PC-9 (cell line): ENCODE measurements around the gene SPATS2L. TPM values are rescaled to one million over a fixed set of nuclear protein-coding genes. Genes with fewer than 3 reads are reported as not detected.

ENCODE experiments used
- BruUV-seq: library from RNA; stranded (reverse); fragments of 400-500 nt; replicated peaks from 2 replicates; lab custom pipeline; 2021; lab: Mats Ljungman, UMichigan
- CTCF ChIA-PET: fragments of 300-600 bp; sonication (Branson Sonifier 250); formaldehyde crosslinking; loops from one replicate; lab custom pipeline; 2022; ENCODE audit warnings: antibody characterized with exemption; lab: Charles Lee
- POLR2A ChIA-PET: fragments of 300-600 bp; sonication (Branson Sonifier 250); formaldehyde crosslinking; loops from one replicate; lab custom pipeline; 2022; ENCODE audit warnings: antibody characterized with exemption; ENCODE audit not compliant: unreplicated experiment; lab: Charles Lee
- DNase-seq, 2 experiments: peaks; one replicate each; pipeline versions ENCODE4 v3.0.0 to v3.0.0-alpha.2; 2015 to 2022; ENCODE audit warnings: mixed read lengths in 1 of 2
- H2AFZ ChIP-seq: fragments of 200-600 bp; sonication (generic); 2 replicates; pipeline ENCODE4 v1.8.1; 2017; ENCODE audit warnings: antibody characterized with exemption
- H3F3A ChIP-seq: fragments of 200-600 bp; sonication (generic); 2 replicates; pipeline ENCODE4 v1.8.1; 2017; ENCODE audit warnings: antibody characterized with exemption, mild to moderate bottlenecking, low read depth; ENCODE audit not compliant: insufficient read depth
- H3K27ac ChIP-seq: fragments of 200-600 bp; sonication (generic); 2 replicates; pipeline ENCODE4 v1.6.1; 2016; ENCODE audit warnings: mixed run types
- H3K27me3 ChIP-seq: fragments of 200-600 bp; sonication (generic); 2 replicates; pipeline ENCODE4 v1.6.1; 2016; ENCODE audit warnings: low read depth, mixed run types; ENCODE audit not compliant: insufficient read depth
- H3K36me3 ChIP-seq: fragments of 200-600 bp; sonication (generic); 2 replicates; pipeline ENCODE4 v1.6.1; 2016; ENCODE audit warnings: low read depth, mixed run types
- H3K4me1 ChIP-seq: fragments of 200-600 bp; sonication (generic); replicated peaks from 2 replicates; pipeline ENCODE4 v1.6.1; 2016; ENCODE audit warnings: mixed run types; ENCODE audit not compliant: insufficient read depth
- H3K4me2 ChIP-seq: fragments of 200-600 bp; sonication (generic); 2 replicates; pipeline ENCODE4 v1.6.1; 2017; ENCODE audit warnings: mixed run types
- H3K4me3 ChIP-seq: fragments of 200-600 bp; sonication (generic); 2 replicates; pipeline ENCODE4 v1.6.1; 2016; ENCODE audit warnings: mixed run types
- H3K79me2 ChIP-seq: fragments of 200-600 bp; sonication (generic); 2 replicates; pipeline ENCODE4 v1.6.1; 2017; ENCODE audit warnings: low read depth, mixed run types
- H3K9me2 ChIP-seq: fragments of 200-600 bp; sonication (generic); 2 replicates; pipeline ENCODE4 v1.8.1; 2017; ENCODE audit warnings: mild to moderate bottlenecking; ENCODE audit not compliant: insufficient read depth
- H3K9me3 ChIP-seq: fragments of 200-600 bp; sonication (generic); 2 replicates; pipeline ENCODE4 v1.8.1; 2016; ENCODE audit warnings: low read depth; ENCODE audit not compliant: insufficient read depth
- H4K20me1 ChIP-seq: fragments of 200-600 bp; sonication (generic); 2 replicates; pipeline ENCODE4 v1.8.1; 2017; ENCODE audit not compliant: insufficient read depth
- CTCF ChIP-seq: fragments of 200-600 bp; sonication (generic); conservative IDR thresholded peaks from 2 replicates; pipeline ENCODE4 v1.6.1; 2017; ENCODE audit warnings: mixed run types, antibody characterized with exemption, mild to moderate bottlenecking, moderate library complexity
- EZH2 ChIP-seq: fragments of 200-600 bp; sonication (generic); IDR thresholded peaks from 2 replicates; pipeline ENCODE4 v1.8.0; 2017; ENCODE audit warnings: antibody characterized with exemption, low read depth
- intact Hi-C: fragments of 100-400 bp; cut with micrococcal nuclease; formaldehyde crosslinking; loops from one replicate; pipeline ENCODE4 v1.10.0; 2022; ENCODE audit not compliant: unreplicated experiment
- total RNA-seq: library from RNA; stranded (reverse); gene quantifications from 2 replicates; pipeline ENCODE4 v1.2.3, GENCODE V29; 2021

SPATS2L gene
- total RNA-seq, 1 experiment from 2014 or later = 199 TPM

- Histone ChIP-seq H3K36me3 (peaks cover 13% of the 10 kb centered on the region; the same call in 1 of the 2 replicates), H3F3A (no peaks in the 10 kb centered on the region; the same call in 1 of the 2 replicates), H3K4me3 (no peak overlapping the region), H2AFZ (no peak overlapping the region), H3K9me3 (no peaks in the 10 kb centered on the region), H3K4me2 (no peak overlapping the region), H3K27me3 (no peaks in the 10 kb centered on the region), H3K27ac (no peak overlapping the region), H3K4me1 (0 out of 2 replicates have a peak, but pooled peaks cover 7% of the 10 kb centered on the region), H3K9me2 (no peaks in the 10 kb centered on the region), H3K79me2 (no peaks in the 10 kb centered on the region), H4K20me1 (no peaks in the 10 kb centered on the region)
- CTCF ChIA-PET = no interaction called here
- BruUV-seq = no TSS peak
- POLR2A ChIA-PET = no interaction called here
- TF ChIP-seq CTCF (no peak), EZH2 (no peak)
- no peak for DNase-seq
- intact Hi-C loops = no loop called here
Observed at GRCh38 chr2:200451511-200451910, 145.0 kb downstream of the SPATS2L start.

GRCh38 chr2:200452377-200452776, 145.9 kb downstream of the SPATS2L start:
- CTCF ChIA-PET = no interaction called here

GRCh38 chr2:200453142-200453852, 146.8 kb downstream of the SPATS2L start:
- no peaks in the 10 kb centered on the region; the same call in 1 of the 2 replicates for H3F3A ChIP-seq
- intact Hi-C loops = no loop called here
- TF ChIP-seq CTCF = no peak
- TF ChIP-seq EZH2 = no peak
- H3K9me3 ChIP-seq = no peaks in the 10 kb centered on the region
- no peak overlapping the region for H3K27ac ChIP-seq
- H4K20me1 ChIP-seq = no peaks in the 10 kb centered on the region
- no peak overlapping the region for H2AFZ ChIP-seq
- no peak overlapping the region for H3K4me3 ChIP-seq
- no peak for DNase-seq
- CTCF ChIA-PET = no interaction called here
- H3K4me1 ChIP-seq = 0 out of 2 replicates have a peak, but pooled peaks cover 7% of the 10 kb centered on the region
- H3K27me3 ChIP-seq = no peaks in the 10 kb centered on the region
- POLR2A ChIA-PET = no interaction called here
- peaks cover 23% of the 10 kb centered on the region; the same call in 1 of the 2 replicates for H3K36me3 ChIP-seq
- no TSS peak for BruUV-seq
- no peaks in the 10 kb centered on the region for H3K9me2 ChIP-seq
- no peaks in the 10 kb centered on the region for H3K79me2 ChIP-seq
- no peak overlapping the region for H3K4me2 ChIP-seq

More at GRCh38 chr2:200452377-200452776, 145.9 kb downstream of the SPATS2L start:
- Histone ChIP-seq H3K9me2 (no peaks in the 10 kb centered on the region), H3K9me3 (no peaks in the 10 kb centered on the region), H3K4me2 (no peak overlapping the region), H3K4me1 (0 out of 2 replicates have a peak, but pooled peaks cover 7% of the 10 kb centered on the region), H3F3A (no peaks in the 10 kb centered on the region; the same call in 1 of the 2 replicates), H2AFZ (no peak overlapping the region), H3K79me2 (no peaks in the 10 kb centered on the region), H3K27me3 (no peaks in the 10 kb centered on the region), H4K20me1 (no peaks in the 10 kb centered on the region), H3K4me3 (no peak overlapping the region), H3K36me3 (peaks cover 16% of the 10 kb centered on the region; the same call in 1 of the 2 replicates), H3K27ac (no peak overlapping the region)
- intact Hi-C loops = no loop called here
- no peak for DNase-seq
- POLR2A ChIA-PET = no interaction called here
- no TSS peak for BruUV-seq
- TF ChIP-seq CTCF = no peak
- TF ChIP-seq EZH2 = no peak
